Lower leg skin (tissue), 3 donors: ENCODE measurements around the gene ZNF709.

Experiments
- CTCF ChIP-seq, 3 donors: fragments of 450-650 bp; IDR thresholded peaks; one replicate each; pipeline ENCODE4 v1.5.1; 2016; ENCODE audit warnings: antibody characterized with exemption in 3 of 3, mild to moderate bottlenecking in 3 of 3, moderate library complexity in 2 of 3
- POLR2A ChIP-seq, 2 donors: fragments of 450-650 bp; IDR thresholded peaks; one replicate each; pipeline ENCODE4 v1.6.1; 2016 to 2017; ENCODE audit warnings: antibody characterized with exemption in 2 of 2, mild to moderate bottlenecking in 1 of 2, moderate library complexity in 1 of 2

- no peak for TF ChIP-seq CTCF (IDR thresholded peaks at IDR 0.05)
- TF ChIP-seq POLR2A (IDR thresholded peaks at IDR 0.05), result no peak
These were observed 19.8 kb downstream of the ZNF709 start for GRCh38 chr19:12464769-12465168.
